ENCODE data around the gene FNDC10. TPM values are rescaled to one million over a fixed set of nuclear protein-coding genes. Genes with fewer than 3 reads are reported as not detected.
"Not testable (repeated sequence)": the region's sequence is repeated elsewhere in the genome, so short reads cannot be mapped to it uniquely, and the experiment has no call there.

FNDC10 gene
- total RNA-seq, 1 donor from 2014 or later, result 7.7 TPM

GRCh38 chr1:1599030-1599934, 653 bp downstream of the FNDC10 start:
- TF ChIP-seq CTCF (IDR thresholded peaks at IDR 0.05), result peak; percentile 12
- ATAC-seq (peak; percentile 41 to 45), DNase-seq (peak; percentile 66)
- H3K4me3 ChIP-seq, result peak overlapping the region; percentile 42
- no peaks in the 10 kb centered on the region for H3K36me3 ChIP-seq
- H3K4me1 ChIP-seq, result peaks cover 16% of the 10 kb centered on the region
- intact Hi-C loops (cut with DNase I), result no loop called here
- H3K27me3 ChIP-seq (ENCODE audit: low read depth), result peaks cover 28% of the 10 kb centered on the region
- no peak overlapping the region for H3K27ac ChIP-seq
- no peaks in the 10 kb centered on the region for H3K9me3 ChIP-seq

- no peak overlapping the region for H3K27ac ChIP-seq
- H3K4me3 ChIP-seq, result no peak overlapping the region
- no peaks in the 10 kb centered on the region for H3K36me3 ChIP-seq
- DNase-seq (no peak), ATAC-seq (no peak)
- H3K9me3 ChIP-seq, result no peaks in the 10 kb centered on the region
- intact Hi-C loops (cut with DNase I), result no loop called here
- no peak for TF ChIP-seq CTCF (IDR thresholded peaks at IDR 0.05)
- H3K4me1 ChIP-seq, result peaks cover 16% of the 10 kb centered on the region
- peaks cover 28% of the 10 kb centered on the region for H3K27me3 ChIP-seq (ENCODE audit: low read depth)
These were observed 1.3 kb downstream of the FNDC10 start for GRCh38 chr1:1598720-1599029.

- DNase-seq (no peak), ATAC-seq (no peak)
- intact Hi-C loops (cut with DNase I), result no loop called here
- no peaks in the 10 kb centered on the region for H3K36me3 ChIP-seq
- H3K27ac ChIP-seq, result no peak overlapping the region
- no peak overlapping the region for H3K4me3 ChIP-seq
- H3K4me1 ChIP-seq, result peaks cover 16% of the 10 kb centered on the region
- no peaks in the 10 kb centered on the region for H3K9me3 ChIP-seq
- no peak for TF ChIP-seq CTCF (IDR thresholded peaks at IDR 0.05)
- H3K27me3 ChIP-seq (ENCODE audit: low read depth), result peaks cover 28% of the 10 kb centered on the region
These were observed 1.8 kb downstream of the FNDC10 start for GRCh38 chr1:1598051-1598719.

- H3K36me3 ChIP-seq, result no peaks in the 10 kb centered on the region
- H3K27ac ChIP-seq, result no peak overlapping the region
- DNase-seq (no peak), ATAC-seq (peak in 1 of 2 donors; percentile 20)
- intact Hi-C loops (cut with DNase I), result no loop called here
- no peak overlapping the region for H3K4me3 ChIP-seq
- peak; percentile 21 for TF ChIP-seq CTCF (IDR thresholded peaks at IDR 0.05)
- H3K27me3 ChIP-seq (ENCODE audit: low read depth), result peaks cover 28% of the 10 kb centered on the region
- peaks cover 16% of the 10 kb centered on the region for H3K4me1 ChIP-seq
- H3K9me3 ChIP-seq, result no peaks in the 10 kb centered on the region
These were observed 2.5 kb downstream of the FNDC10 start for GRCh38 chr1:1597275-1597930.

- TF ChIP-seq CTCF (IDR thresholded peaks at IDR 0.05), result no peak
- Histone ChIP-seq H3K36me3 (no peaks in the 10 kb centered on the region), H3K27ac (no peak overlapping the region), H3K4me3 (no peak overlapping the region), H3K4me1 (peaks cover 16% of the 10 kb centered on the region), H3K9me3 (no peaks in the 10 kb centered on the region), H3K27me3 (ENCODE audit: low read depth) (peaks cover 28% of the 10 kb centered on the region)
- intact Hi-C loops (cut with DNase I), result no loop called here
- DNase-seq (no peak), ATAC-seq (no peak)
These were observed 3.3 kb downstream of the FNDC10 start for GRCh38 chr1:1596493-1597274.

- peaks cover 26% of the 10 kb centered on the region for H3K27me3 ChIP-seq (ENCODE audit: low read depth)
- H3K36me3 ChIP-seq; DNase-seq; H3K9me3 ChIP-seq; ATAC-seq; intact Hi-C loops (cut with DNase I); H3K4me3 ChIP-seq; H3K27ac ChIP-seq; H3K4me1 ChIP-seq: not testable (repeated sequence)
These were observed 4.6 kb downstream of the FNDC10 start for GRCh38 chr1:1595341-1595740.
